Neural progenitor cell (in vitro differentiated cells): ENCODE data around the gene TRAF1. TPM values are rescaled to one million over a fixed set of nuclear protein-coding genes. Genes with fewer than 3 reads are reported as not detected.
A peak's percentile ranks its signal among the peaks of the same experiment; 100 is the strongest.

Experiments used
- DNase-seq: peaks from one replicate; pipeline ENCODE4 v3.0.0-alpha.2; 2016; ENCODE audit warnings: low spot score
- H2AFZ ChIP-seq: fragments of 200-600 bp; sonication (generic); replicated peaks from 2 replicates; pipeline ENCODE4 v1.6.1; 2016; ENCODE audit warnings: antibody characterized with exemption
- H3F3A ChIP-seq: fragments of 200-600 bp; sonication (generic); 2 replicates; pipeline ENCODE4 v1.6.1; 2016; ENCODE audit warnings: antibody characterized with exemption, low read depth
- H3K27ac ChIP-seq: fragments of 200-600 bp; sonication (generic); 2 replicates; pipeline ENCODE4 v1.5.1; 2016; ENCODE audit warnings: mild to moderate bottlenecking
- H3K27me3 ChIP-seq: fragments of 200-600 bp; sonication (generic); 2 replicates; pipeline ENCODE4 v1.6.1; 2016; ENCODE audit warnings: mild to moderate bottlenecking, moderate library complexity
- H3K36me3 ChIP-seq: fragments of 200-600 bp; sonication (generic); 2 replicates; pipeline ENCODE4 v1.5.1; 2016
- H3K4me1 ChIP-seq: fragments of 200-600 bp; sonication (generic); 2 replicates; pipeline ENCODE4 v1.6.1; 2016; ENCODE audit warnings: mixed run types
- H3K4me2 ChIP-seq: fragments of 200-600 bp; sonication (generic); 2 replicates; pipeline ENCODE4 v1.6.1; 2016
- H3K4me3 ChIP-seq: fragments of 200-600 bp; sonication (generic); 2 replicates; pipeline ENCODE4 v1.5.1; 2016
- H3K79me2 ChIP-seq: fragments of 200-600 bp; sonication (generic); 2 replicates; pipeline ENCODE4 v1.6.1; 2016; ENCODE audit warnings: low read depth
- H3K9ac ChIP-seq: fragments of 200-600 bp; sonication (generic); 2 replicates; pipeline ENCODE4 v1.6.1; 2016
- H3K9me3 ChIP-seq: fragments of 200-600 bp; sonication (generic); 2 replicates; pipeline ENCODE4 v1.5.1; 2016; ENCODE audit warnings: low read depth
- H4K20me1 ChIP-seq: fragments of 200-600 bp; sonication (generic); 2 replicates; pipeline ENCODE4 v1.6.1; 2016; ENCODE audit warnings: low read depth
- H3K27ac Mint-ChIP-seq: 3 replicates; pipeline ENCODE4 v1.8.0; 2021; ENCODE audit warnings: mixed read lengths
- H3K27me3 Mint-ChIP-seq: 2 replicates; pipeline ENCODE4 v1.8.0; 2022; ENCODE audit warnings: low read depth, mild to moderate bottlenecking, inconsistent platforms, moderate library complexity, mixed read lengths; ENCODE audit not compliant: insufficient read depth
- H3K36me3 Mint-ChIP-seq: 3 replicates; pipeline ENCODE4 v1.8.0; 2021; ENCODE audit warnings: mixed read lengths
- H3K4me1 Mint-ChIP-seq: 3 replicates; pipeline ENCODE4 v1.8.0; 2021; ENCODE audit warnings: mixed read lengths
- H3K4me3 Mint-ChIP-seq: 3 replicates; pipeline ENCODE4 v1.8.0; 2021; ENCODE audit warnings: mild to moderate bottlenecking, moderate library complexity, mixed read lengths
- H3K9me3 Mint-ChIP-seq: 3 replicates; pipeline ENCODE4 v1.8.0; 2020; ENCODE audit warnings: mixed read lengths
- EZH2 ChIP-seq: fragments of 200-600 bp; sonication (generic); IDR thresholded peaks from 2 replicates; pipeline ENCODE4 v1.6.1; 2017; ENCODE audit warnings: antibody characterized with exemption, mild to moderate bottlenecking, moderate library complexity
- EZH2phosphoT487 ChIP-seq: fragments of 200-600 bp; sonication (generic); IDR thresholded peaks from 2 replicates; pipeline ENCODE4 v1.6.1; 2017; ENCODE audit warnings: antibody characterized with exemption
- total RNA-seq: library from RNA; depleted of rRNA; stranded (reverse); fragments of >200 nt; gene quantifications from 2 replicates; pipeline ENCODE4 v1.2.3, GENCODE V29; 2015; ENCODE audit warnings: low replicate concordance
- TF ChIP-seq, protein P1 (sequence below): fragments of 200-600 bp; sonication (generic); IDR thresholded peaks from 2 replicates; pipeline ENCODE4 v1.5.1; 2017; ENCODE audit warnings: antibody characterized with exemption, mild to moderate bottlenecking

Gene TRAF1
- total RNA-seq, 1 donor from 2014 or later: 3.2 TPM

DNA sequence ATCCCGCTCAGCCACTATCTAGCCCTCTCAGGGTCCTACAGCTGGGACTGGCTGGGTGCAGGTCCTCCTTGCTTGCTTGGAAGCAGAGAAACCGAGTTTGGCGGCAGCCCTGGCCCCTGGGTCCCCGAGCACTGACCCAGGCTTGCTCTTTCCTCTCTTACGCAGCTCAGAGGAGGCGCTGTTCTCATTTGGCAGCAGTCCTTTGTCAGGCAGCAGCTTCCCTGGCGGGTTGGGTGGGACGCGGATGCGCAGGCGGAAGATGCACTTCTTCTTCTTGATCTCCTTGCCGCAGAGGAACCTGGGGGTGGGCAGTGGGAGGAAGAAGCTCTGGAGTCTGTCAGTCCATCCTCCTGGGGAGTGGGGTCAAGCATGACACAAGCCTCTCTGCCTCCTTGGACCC, 64.1 kb downstream of the TRAF1 start:
- Histone ChIP-seq H3K9me3 (no peaks in the 10 kb centered on the region), H3K4me2 (no peak overlapping the region), H3K4me3 (no peak overlapping the region), H3K9ac (no peak overlapping the region), H3K79me2 (no peaks in the 10 kb centered on the region), H3K27ac (no peak overlapping the region), H4K20me1 (no peaks in the 10 kb centered on the region), H3K4me1 (no peaks in the 10 kb centered on the region), H2AFZ (no peak overlapping the region), H3K36me3 (no peaks in the 10 kb centered on the region), H3F3A (no peaks in the 10 kb centered on the region), H3K27me3 (no peaks in the 10 kb centered on the region)
- Mint-ChIP-seq H3K36me3 (peaks cover 16% of the 10 kb centered on the region), H3K4me1 (no peaks in the 10 kb centered on the region), H3K4me3 (no peak overlapping the region), H3K27me3 (peaks cover 3% of the 10 kb centered on the region), H3K27ac (no peak overlapping the region), H3K9me3 (no peaks in the 10 kb centered on the region)
- DNase-seq: no peak
- TF ChIP-seq, protein P1, sequence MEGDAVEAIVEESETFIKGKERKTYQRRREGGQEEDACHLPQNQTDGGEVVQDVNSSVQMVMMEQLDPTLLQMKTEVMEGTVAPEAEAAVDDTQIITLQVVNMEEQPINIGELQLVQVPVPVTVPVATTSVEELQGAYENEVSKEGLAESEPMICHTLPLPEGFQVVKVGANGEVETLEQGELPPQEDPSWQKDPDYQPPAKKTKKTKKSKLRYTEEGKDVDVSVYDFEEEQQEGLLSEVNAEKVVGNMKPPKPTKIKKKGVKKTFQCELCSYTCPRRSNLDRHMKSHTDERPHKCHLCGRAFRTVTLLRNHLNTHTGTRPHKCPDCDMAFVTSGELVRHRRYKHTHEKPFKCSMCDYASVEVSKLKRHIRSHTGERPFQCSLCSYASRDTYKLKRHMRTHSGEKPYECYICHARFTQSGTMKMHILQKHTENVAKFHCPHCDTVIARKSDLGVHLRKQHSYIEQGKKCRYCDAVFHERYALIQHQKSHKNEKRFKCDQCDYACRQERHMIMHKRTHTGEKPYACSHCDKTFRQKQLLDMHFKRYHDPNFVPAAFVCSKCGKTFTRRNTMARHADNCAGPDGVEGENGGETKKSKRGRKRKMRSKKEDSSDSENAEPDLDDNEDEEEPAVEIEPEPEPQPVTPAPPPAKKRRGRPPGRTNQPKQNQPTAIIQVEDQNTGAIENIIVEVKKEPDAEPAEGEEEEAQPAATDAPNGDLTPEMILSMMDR: no peak
- TF ChIP-seq EZH2: no peak
- no peak for TF ChIP-seq EZH2phosphoT487

DNA sequence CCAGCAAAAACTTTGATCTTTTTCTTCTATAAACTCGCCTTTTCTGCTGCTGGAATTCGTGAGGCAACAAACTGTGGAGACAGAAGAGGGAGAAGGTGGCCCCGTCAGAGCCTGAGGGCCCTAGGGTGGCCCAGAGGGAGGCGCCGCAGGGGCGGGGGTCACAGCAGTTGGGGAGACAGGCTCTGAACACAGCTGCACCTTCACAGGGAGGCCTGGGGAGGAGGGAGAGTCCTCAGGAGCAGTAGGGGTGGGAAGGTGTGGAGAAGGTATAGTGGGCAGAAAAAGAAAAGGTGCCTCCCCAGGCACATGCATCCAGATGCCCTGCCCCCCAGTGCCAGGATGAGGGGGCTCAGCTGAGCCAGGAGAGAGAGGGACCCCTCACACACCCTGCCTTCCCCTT, 64.7 kb downstream of the TRAF1 start:
- TF ChIP-seq, protein P1: no peak
- TF ChIP-seq EZH2phosphoT487: no peak
- no peak for TF ChIP-seq EZH2
- DNase-seq: no peak
- H3K4me1 ChIP-seq: no peaks in the 10 kb centered on the region
- H3F3A ChIP-seq: no peaks in the 10 kb centered on the region
- H3K9me3 ChIP-seq: no peaks in the 10 kb centered on the region
- Mint-ChIP-seq H3K4me3 (no peak overlapping the region), H3K4me1 (no peaks in the 10 kb centered on the region), H3K9me3 (no peaks in the 10 kb centered on the region), H3K27me3 (peaks cover 3% of the 10 kb centered on the region), H3K27ac (peak overlapping the region; percentile 42), H3K36me3 (peaks cover 18% of the 10 kb centered on the region)
- no peaks in the 10 kb centered on the region for H3K27me3 ChIP-seq
- H3K36me3 ChIP-seq: no peaks in the 10 kb centered on the region
- no peaks in the 10 kb centered on the region for H3K79me2 ChIP-seq
- no peak overlapping the region for H2AFZ ChIP-seq
- no peak overlapping the region for H3K27ac ChIP-seq
- no peak overlapping the region for H3K9ac ChIP-seq
- H3K4me2 ChIP-seq: no peak overlapping the region
- H3K4me3 ChIP-seq: no peak overlapping the region
- H4K20me1 ChIP-seq: no peaks in the 10 kb centered on the region

DNA sequence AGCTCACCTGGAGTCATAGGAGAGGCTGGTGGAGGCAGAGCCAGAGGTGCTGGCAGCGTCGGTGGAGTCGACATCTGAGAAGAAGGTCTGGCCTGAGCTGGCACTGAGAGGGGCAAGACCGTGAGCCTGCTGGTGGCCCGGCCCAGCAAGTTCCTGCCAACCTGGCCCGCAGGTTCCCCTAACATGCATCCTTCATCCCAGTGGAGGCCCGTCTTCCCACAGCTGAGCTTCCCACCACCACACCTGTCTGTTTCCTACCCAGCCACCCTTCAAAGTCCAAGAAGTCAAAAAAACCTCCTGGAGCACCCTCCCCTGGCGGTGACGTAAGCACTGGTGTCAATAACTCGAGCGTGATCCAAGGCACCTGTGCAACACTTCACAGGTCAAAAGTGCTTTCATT, 66.5 kb downstream of the TRAF1 start:
- H3K27ac ChIP-seq: no peak overlapping the region
- H3K79me2 ChIP-seq: no peaks in the 10 kb centered on the region
- no peaks in the 10 kb centered on the region for H3F3A ChIP-seq
- H3K4me2 ChIP-seq: no peak overlapping the region
- H3K27me3 ChIP-seq: no peaks in the 10 kb centered on the region
- TF ChIP-seq, protein P1: no peak
- no peak for TF ChIP-seq EZH2
- no peak for TF ChIP-seq EZH2phosphoT487
- Mint-ChIP-seq H3K4me1 (no peaks in the 10 kb centered on the region), H3K9me3 (no peaks in the 10 kb centered on the region), H3K36me3 (peaks cover 16% of the 10 kb centered on the region), H3K27ac (no peak overlapping the region), H3K27me3 (no peaks in the 10 kb centered on the region), H3K4me3 (no peak overlapping the region)
- H4K20me1 ChIP-seq: no peaks in the 10 kb centered on the region
- H3K4me1 ChIP-seq: no peaks in the 10 kb centered on the region
- no peak overlapping the region for H2AFZ ChIP-seq
- DNase-seq: no peak
- H3K4me3 ChIP-seq: no peak overlapping the region
- no peak overlapping the region for H3K9ac ChIP-seq
- H3K9me3 ChIP-seq: no peaks in the 10 kb centered on the region
- no peaks in the 10 kb centered on the region for H3K36me3 ChIP-seq
